ENCODE data around the gene ST6GALNAC6. TPM values are rescaled to one million over a fixed set of nuclear protein-coding genes. Genes with fewer than 3 reads are reported as not detected.

ST6GALNAC6 gene
- total and polyA plus RNA-seq, 12 donors = 32.8 to 52.0 (median 42.5) TPM

- intact Hi-C loops (cut with DNase I) = no loop called here
- H3K4me1 ChIP-seq = peaks cover 0 to 16% (median 7%) of the 10 kb centered on the region in 9 donors
- no peak for DNase-seq
- no peak overlapping the region for H3K4me3 ChIP-seq
- H3K9me3 ChIP-seq = peaks cover 0 to 19% (median 7%) of the 10 kb centered on the region in 11 donors
- TF ChIP-seq CTCF (IDR thresholded peaks at IDR 0.05) = no peak
- no peaks in the 10 kb centered on the region for H3K27me3 ChIP-seq
- WGBS, 2 donors = 96 to 98% methylated on average over 3 of the region's 3 CpGs
- H3K27ac ChIP-seq = no peak overlapping the region
- ATAC-seq = no peak
- H3K36me3 ChIP-seq = peaks cover 7 to 97% (median 57%) of the 10 kb centered on the region in 9 donors
These were observed 9.3 kb downstream of the ST6GALNAC6 start for GRCh38 chr9:127890053-127890452.

GRCh38 chr9:127887792-127888191 is 11.6 kb downstream of the ST6GALNAC6 start:
- Histone ChIP-seq H3K4me1 (peaks cover 0 to 34% (median 22%) of the 10 kb centered on the region in 9 donors), H3K4me3 (no peak overlapping the region), H3K27ac (no peak overlapping the region), H3K36me3 (peaks cover 0 to 86% (median 35%) of the 10 kb centered on the region in 9 donors), H3K27me3 (no peaks in the 10 kb centered on the region), H3K9me3 (peaks cover 0 to 4% (median 2%) of the 10 kb centered on the region in 11 donors)
- ATAC-seq (no peak), DNase-seq (no peak)
- peak in 1 of 9 donors; percentile 10 for TF ChIP-seq CTCF (IDR thresholded peaks at IDR 0.05)
- intact Hi-C loops (cut with DNase I) = no loop called here
- WGBS, 2 donors = 88 to 93% methylated on average over 2 of the region's 2 CpGs

GRCh38 chr9:127886401-127886972 is 12.9 kb downstream of the ST6GALNAC6 start:
- 96 to 98% methylated on average over 18 of the region's 18 CpGs for WGBS, 2 donors
- no peak for TF ChIP-seq CTCF (IDR thresholded peaks at IDR 0.05)
- Histone ChIP-seq H3K4me3 (no peak overlapping the region), H3K27ac (no peak overlapping the region), H3K4me1 (peaks cover 0 to 42% (median 26%) of the 10 kb centered on the region in 9 donors), H3K27me3 (no peaks in the 10 kb centered on the region), H3K36me3 (peaks cover 0 to 76% (median 25%) of the 10 kb centered on the region in 9 donors), H3K9me3 (no peaks in the 10 kb centered on the region)
- DNase-seq = no peak
- ATAC-seq = no peak
- intact Hi-C loops (cut with DNase I) = no loop called here

GRCh38 chr9:127885508-127886281 is 13.7 kb downstream of the ST6GALNAC6 start:
- DNase-seq = no peak
- Histone ChIP-seq H3K36me3 (peaks cover 0 to 68% (median 25%) of the 10 kb centered on the region in 9 donors), H3K27me3 (no peaks in the 10 kb centered on the region)

More at GRCh38 chr9:127885508-127886281, 13.7 kb downstream of the ST6GALNAC6 start:
- Histone ChIP-seq H3K4me3 (no peak overlapping the region), H3K27ac (peak overlapping the region in 8 of 10 donors; percentile 1 to 60 (median 48)), H3K4me1 (peaks cover 0 to 42% (median 26%) of the 10 kb centered on the region in 9 donors), H3K9me3 (no peaks in the 10 kb centered on the region)
- WGBS, 2 donors = 80 to 81% methylated on average over 13 of the region's 13 CpGs
- ATAC-seq = no peak
- intact Hi-C loops (cut with DNase I) = no loop called here
- TF ChIP-seq CTCF (IDR thresholded peaks at IDR 0.05) = no peak
